Suprapubic skin (tissue), 4 donors: Measurements from ENCODE around the gene LCAT. TPM values are rescaled to one million over a fixed set of nuclear protein-coding genes. Genes with fewer than 3 reads are reported as not detected.

ENCODE experiments used
- DNase-seq, 2 donors: peaks; one replicate each; pipeline ENCODE4 v3.0.0-alpha.2; 2019; ENCODE audit warnings: low spot score in 2 of 2
- H3K27ac ChIP-seq: fragments of 200-600 bp; sonication (generic); one replicate; pipeline ENCODE4 v1.5.1; 2019
- H3K27me3 ChIP-seq: fragments of 200-600 bp; sonication (generic); one replicate; pipeline ENCODE4 v1.5.1; 2019
- H3K36me3 ChIP-seq: fragments of 200-600 bp; sonication (generic); one replicate; pipeline ENCODE4 v1.5.1; 2019
- H3K4me1 ChIP-seq: fragments of 200-600 bp; sonication (generic); one replicate; pipeline ENCODE4 v1.5.1; 2019
- H3K4me3 ChIP-seq: fragments of 200-600 bp; sonication (generic); one replicate; pipeline ENCODE4 v1.5.1; 2019; ENCODE audit warnings: mild to moderate bottlenecking
- H3K9me3 ChIP-seq: fragments of 200-600 bp; sonication (generic); one replicate; pipeline ENCODE4 v1.5.1; 2019
- EP300 ChIP-seq: sonication (generic); formaldehyde crosslinking; IDR thresholded peaks from one replicate; pipeline ENCODE4 v1.6.1; 2017; ENCODE audit warnings: antibody characterized with exemption
- POLR2A ChIP-seq, 2 donors: fragments of 450-650 bp; IDR thresholded peaks; one replicate each; pipeline ENCODE4 v1.6.1; 2017; ENCODE audit warnings: antibody characterized with exemption in 2 of 2, mild to moderate bottlenecking in 2 of 2, moderate library complexity in 2 of 2
- POLR2AphosphoS5 ChIP-seq, 3 donors: sonication (generic); formaldehyde crosslinking; IDR thresholded peaks; one replicate each; pipeline ENCODE4 v1.6.1; 2017; ENCODE audit warnings: antibody characterized with exemption in 3 of 3
- WGBS: methylation state at CpG from one replicate; pipeline ENCODE4 v1.1.5; 2018; 5-methylcytosine and 5-hydroxymethylcytosine counted together
- total RNA-seq, 4 donors: library from RNA; depleted of rRNA; stranded (reverse); fragments of >200 nt; gene quantifications; one replicate each; pipeline ENCODE4 v1.1.0, GENCODE V29; 2016
- TF ChIP-seq, protein P1 (sequence below), 2 donors: fragments of 200-600 bp in 1 of 2; fragments of 450-650 bp in 1 of 2; sonication (generic) in 1 of 2; IDR thresholded peaks; one replicate each; pipeline ENCODE4 v1.5.1; 2016 to 2019; ENCODE audit warnings: antibody characterized with exemption in 2 of 2, mild to moderate bottlenecking in 1 of 2, moderate library complexity in 1 of 2

Gene LCAT
- total RNA-seq, 4 donors from 2014 or later: 10.6 to 61.4 (median 22.6) TPM

DNA sequence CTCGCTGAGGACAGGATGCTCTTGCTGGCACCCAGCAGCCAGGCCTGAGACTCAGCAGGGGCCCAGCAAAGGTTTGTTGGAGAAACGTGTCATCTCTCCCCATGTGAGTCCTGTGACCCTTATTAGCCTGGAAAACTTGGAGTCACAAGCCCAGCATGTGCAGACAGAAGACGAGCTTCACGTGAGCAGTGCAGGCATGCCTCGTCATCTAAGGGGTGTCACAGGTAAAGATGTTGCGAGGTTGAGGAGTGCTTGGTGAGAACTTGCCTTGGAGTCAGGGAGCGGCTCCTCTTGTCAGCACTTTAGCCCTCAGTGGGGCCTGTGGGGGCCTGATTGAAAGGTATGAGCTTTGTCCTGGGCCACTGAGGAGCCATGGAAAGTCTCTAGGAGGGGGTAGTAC is 10.1 kb downstream of the LCAT start:
- no peaks in the 10 kb centered on the region for H3K27me3 ChIP-seq
- WGBS: 67% methylated on average over 1 of the region's 7 CpGs
- H3K4me3 ChIP-seq: no peak overlapping the region
- no peak for DNase-seq
- no peaks in the 10 kb centered on the region for H3K9me3 ChIP-seq
- TF ChIP-seq, protein P1, sequence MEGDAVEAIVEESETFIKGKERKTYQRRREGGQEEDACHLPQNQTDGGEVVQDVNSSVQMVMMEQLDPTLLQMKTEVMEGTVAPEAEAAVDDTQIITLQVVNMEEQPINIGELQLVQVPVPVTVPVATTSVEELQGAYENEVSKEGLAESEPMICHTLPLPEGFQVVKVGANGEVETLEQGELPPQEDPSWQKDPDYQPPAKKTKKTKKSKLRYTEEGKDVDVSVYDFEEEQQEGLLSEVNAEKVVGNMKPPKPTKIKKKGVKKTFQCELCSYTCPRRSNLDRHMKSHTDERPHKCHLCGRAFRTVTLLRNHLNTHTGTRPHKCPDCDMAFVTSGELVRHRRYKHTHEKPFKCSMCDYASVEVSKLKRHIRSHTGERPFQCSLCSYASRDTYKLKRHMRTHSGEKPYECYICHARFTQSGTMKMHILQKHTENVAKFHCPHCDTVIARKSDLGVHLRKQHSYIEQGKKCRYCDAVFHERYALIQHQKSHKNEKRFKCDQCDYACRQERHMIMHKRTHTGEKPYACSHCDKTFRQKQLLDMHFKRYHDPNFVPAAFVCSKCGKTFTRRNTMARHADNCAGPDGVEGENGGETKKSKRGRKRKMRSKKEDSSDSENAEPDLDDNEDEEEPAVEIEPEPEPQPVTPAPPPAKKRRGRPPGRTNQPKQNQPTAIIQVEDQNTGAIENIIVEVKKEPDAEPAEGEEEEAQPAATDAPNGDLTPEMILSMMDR (IDR thresholded peaks at IDR 0.05): no peak
- TF ChIP-seq POLR2A (IDR thresholded peaks at IDR 0.05): no peak
- no peak for TF ChIP-seq POLR2AphosphoS5 (IDR thresholded peaks at IDR 0.05)
- no peak overlapping the region for H3K27ac ChIP-seq
- H3K4me1 ChIP-seq: peaks cover 19% of the 10 kb centered on the region
- H3K36me3 ChIP-seq: peaks cover 22% of the 10 kb centered on the region

DNA sequence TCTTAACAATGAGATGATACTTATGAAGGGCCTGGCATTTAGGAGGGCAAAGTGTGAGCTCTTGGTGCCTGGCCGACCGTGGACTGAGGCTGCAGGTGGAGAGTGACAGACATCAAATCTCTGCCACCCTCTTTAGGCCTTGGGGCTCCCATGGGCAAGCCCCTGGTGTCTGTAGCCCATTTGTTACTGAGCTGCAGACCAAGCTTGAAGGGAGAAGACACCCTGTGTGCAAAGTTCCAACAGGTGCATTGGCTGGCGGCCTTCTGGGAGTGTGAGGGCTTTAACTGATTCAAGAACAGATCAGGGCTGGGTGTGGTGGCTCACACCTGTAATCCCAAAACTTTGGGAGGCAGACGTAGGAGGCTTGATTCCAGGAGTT is 11.5 kb downstream of the LCAT start:
- 95% methylated on average over 2 of the region's 4 CpGs for WGBS
- TF ChIP-seq POLR2AphosphoS5 (IDR thresholded peaks at IDR 0.05) (no peak), POLR2A (IDR thresholded peaks at IDR 0.05) (no peak), EP300 (no peak)
- TF ChIP-seq, protein P1 (IDR thresholded peaks at IDR 0.05): no peak
- peaks cover 26% of the 10 kb centered on the region for H3K4me1 ChIP-seq

DNA sequence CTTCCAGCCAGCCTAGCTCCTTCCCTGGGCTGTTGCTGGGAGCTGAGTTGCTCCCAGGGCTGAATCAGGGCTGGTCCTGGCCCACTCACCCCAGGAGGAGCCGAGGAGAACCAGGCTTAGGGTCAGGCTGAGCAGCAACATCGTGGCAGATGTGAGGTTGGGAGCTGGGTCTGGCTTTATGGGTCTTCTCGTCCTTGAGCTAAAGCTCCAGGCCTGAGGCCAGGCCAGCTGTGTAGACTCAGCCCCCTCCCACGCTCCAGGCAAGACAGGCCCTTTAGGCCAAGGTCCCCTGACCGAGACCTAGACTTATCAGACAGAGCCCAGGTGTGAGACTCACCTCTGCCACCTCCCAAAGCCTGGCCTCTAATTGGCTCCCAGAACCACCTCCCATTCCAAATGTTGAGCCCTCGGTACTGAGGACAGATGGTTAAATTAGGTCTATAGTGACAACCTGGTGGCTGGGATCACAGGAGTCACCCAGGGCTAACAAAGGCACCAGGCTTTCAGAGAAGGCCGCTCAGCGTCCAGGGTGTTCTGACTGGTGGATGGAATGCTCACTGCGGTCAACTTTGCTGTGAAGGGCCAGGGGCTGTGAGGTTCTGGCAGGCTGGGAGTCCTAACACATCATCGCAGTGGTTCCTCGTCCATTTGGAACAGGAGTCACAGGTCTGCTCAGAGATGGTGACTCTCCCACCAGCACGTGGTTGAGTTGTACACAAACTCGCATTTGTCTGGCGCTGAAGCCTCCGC is 12.0 kb downstream of the LCAT start, which contains the start of gene CTRL:
Gene CTRL (minus strand): TSS at position 151 of the 750 bp plus-strand sequence. CDS start 10 bp downstream, at position 141.
- 89% methylated on average over 5 of the region's 15 CpGs for WGBS
- H3K4me1 ChIP-seq: peaks cover 20% of the 10 kb centered on the region
- no peak within 1 kb of the TSS for H3K4me3 ChIP-seq
- no peaks in the 10 kb centered on the region for H3K27me3 ChIP-seq
- peaks cover 34% of the 10 kb centered on the region for H3K36me3 ChIP-seq
- TF ChIP-seq POLR2AphosphoS5 (IDR thresholded peaks at IDR 0.05) (no peak), POLR2A (IDR thresholded peaks at IDR 0.05) (no peak), EP300 (no peak)
- TF ChIP-seq, protein P1 (IDR thresholded peaks at IDR 0.05): no peak
- no peaks in the 10 kb centered on the region for H3K9me3 ChIP-seq
- no peak for DNase-seq
- H3K27ac ChIP-seq: no peak within 1 kb of the TSS

More for the DNA sequence above, 11.5 kb downstream of the LCAT start:
- H3K27ac ChIP-seq: no peak overlapping the region
- H3K36me3 ChIP-seq: peaks cover 30% of the 10 kb centered on the region
- no peaks in the 10 kb centered on the region for H3K27me3 ChIP-seq
- no peak overlapping the region for H3K4me3 ChIP-seq
- DNase-seq: no peak
- H3K9me3 ChIP-seq: no peaks in the 10 kb centered on the region

DNA sequence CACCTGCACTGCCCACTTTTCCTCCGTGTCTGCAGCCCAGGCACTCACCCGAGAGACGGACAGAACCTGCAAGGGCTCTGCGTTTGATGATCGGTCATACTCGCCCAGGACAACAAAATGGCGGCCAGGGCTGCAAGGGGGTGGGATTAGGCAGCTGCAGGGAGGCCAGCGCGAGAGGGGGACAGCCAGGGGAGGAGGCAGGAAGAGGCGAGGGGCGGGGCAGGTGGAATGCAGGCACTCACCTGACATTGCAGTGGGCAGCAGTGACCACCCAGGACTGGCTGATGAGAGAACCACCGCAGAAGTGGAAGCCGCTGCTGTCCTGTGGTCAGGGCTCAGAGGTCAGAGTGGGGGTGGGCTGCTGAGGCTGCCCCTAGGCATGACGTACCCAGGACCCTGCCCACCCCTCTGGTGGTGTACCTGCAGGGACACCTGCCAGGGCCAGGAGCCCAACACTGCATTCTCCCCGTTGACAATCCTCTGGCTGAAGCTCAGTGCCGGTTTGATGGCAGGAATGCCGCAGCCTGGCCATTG is 13.2 kb downstream of the LCAT start:
- Histone ChIP-seq H3K9me3 (no peaks in the 10 kb centered on the region), H3K4me1 (peaks cover 27% of the 10 kb centered on the region), H3K27me3 (no peaks in the 10 kb centered on the region), H3K36me3 (peaks cover 34% of the 10 kb centered on the region), H3K4me3 (no peak overlapping the region), H3K27ac (no peak overlapping the region)
- 90% methylated on average over 14 of the region's 17 CpGs for WGBS
- DNase-seq: no peak
- TF ChIP-seq, protein P1 (IDR thresholded peaks at IDR 0.05): no peak
- TF ChIP-seq POLR2A (IDR thresholded peaks at IDR 0.05) (no peak), POLR2AphosphoS5 (IDR thresholded peaks at IDR 0.05) (no peak)

DNA sequence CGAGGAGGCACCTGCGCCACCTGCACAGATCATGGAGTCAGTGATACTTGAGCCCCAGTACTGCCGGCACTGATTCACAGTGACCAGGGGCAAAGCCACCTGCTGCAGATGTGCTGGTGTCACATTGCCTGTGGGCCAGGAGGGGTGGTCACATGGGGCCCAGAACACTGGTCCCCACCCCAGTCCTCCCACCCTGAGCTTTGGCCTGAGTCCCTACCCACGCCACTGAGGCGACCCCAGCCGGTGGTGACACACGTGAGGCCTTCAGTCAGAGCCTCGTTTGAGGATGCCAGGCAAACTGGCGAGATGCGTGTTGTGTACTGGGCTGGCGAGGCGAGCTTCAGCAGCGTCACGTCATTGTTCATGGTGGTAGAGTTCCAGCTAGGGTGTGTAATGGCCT is 13.7 kb downstream of the LCAT start:
- WGBS: 85% methylated on average over 11 of the region's 14 CpGs
- no peak overlapping the region for H3K4me3 ChIP-seq
- peaks cover 34% of the 10 kb centered on the region for H3K36me3 ChIP-seq
- peaks cover 27% of the 10 kb centered on the region for H3K4me1 ChIP-seq
- H3K27ac ChIP-seq: no peak overlapping the region
- TF ChIP-seq POLR2A (IDR thresholded peaks at IDR 0.05) (no peak), POLR2AphosphoS5 (IDR thresholded peaks at IDR 0.05) (no peak), EP300 (no peak)
- TF ChIP-seq, protein P1 (IDR thresholded peaks at IDR 0.05): no peak
- H3K27me3 ChIP-seq: no peaks in the 10 kb centered on the region
- DNase-seq: peak in 1 of 2 donors; percentile 59
- no peaks in the 10 kb centered on the region for H3K9me3 ChIP-seq
